AG10803 (cell line): Measurements from ENCODE around the gene MYO10.

Source experiments
- DNase-seq: peaks from one replicate; pipeline ENCODE4 v3.0.0; 2010; ENCODE audit warnings: low read depth
- H3K4me3 ChIP-seq: 2 replicates; pipeline ENCODE4 v1.5.1; 2011; ENCODE audit warnings: mild to moderate bottlenecking, low read length, control low read depth
- CTCF ChIP-seq: conservative IDR thresholded peaks from 2 replicates; pipeline ENCODE4 v1.5.1; 2011; ENCODE audit warnings: mild to moderate bottlenecking, low read length, control low read depth, inconsistent platforms

MYO10 gene

GRCh38 chr5:16855485-16855884 lies 80.6 kb downstream of the MYO10 start:
- no peak for TF ChIP-seq CTCF
- H3K4me3 ChIP-seq: no peak overlapping the region
- peak; percentile 76 for DNase-seq

GRCh38 chr5:16854351-16854750 lies 81.7 kb downstream of the MYO10 start:
- H3K4me3 ChIP-seq: no peak overlapping the region
- TF ChIP-seq CTCF: no peak
- no peak for DNase-seq

- no peak for DNase-seq
- TF ChIP-seq CTCF: no peak
- H3K4me3 ChIP-seq: no peak overlapping the region
Observed at GRCh38 chr5:16853518-16853917, 82.6 kb downstream of the MYO10 start.

GRCh38 chr5:16852251-16853005 lies 83.7 kb downstream of the MYO10 start:
- no peak overlapping the region for H3K4me3 ChIP-seq
- no peak for TF ChIP-seq CTCF
- no peak for DNase-seq

- H3K4me3 ChIP-seq: no peak overlapping the region
- no peak for DNase-seq
- TF ChIP-seq CTCF: no peak
Observed at GRCh38 chr5:16849775-16850174, 86.3 kb downstream of the MYO10 start.

GRCh38 chr5:16849181-16849580 lies 86.9 kb downstream of the MYO10 start:
- no peak overlapping the region for H3K4me3 ChIP-seq
- DNase-seq: no peak
- TF ChIP-seq CTCF: no peak

GRCh38 chr5:16844952-16845351 lies 91.1 kb downstream of the MYO10 start:
- DNase-seq: no peak
- H3K4me3 ChIP-seq: no peak overlapping the region
- TF ChIP-seq CTCF: no peak
